Stimulated activated CD4-positive, alpha-beta T cell treated with anti-CD3 and anti-CD28 coated beads, Interleukin-2, amount 100 ng/mL, for 4 hours (primary cell): ENCODE measurements around the gene MICU2.

ENCODE experiments used
- DNase-seq: peaks from one replicate; pipeline ENCODE4 v3.0.0-alpha.2; 2020; ENCODE audit warnings: low read depth

The MICU2 gene

GRCh38 chr13:21603531-21604448 lies at the start of gene MICU2:
Gene MICU2 (minus strand): TSS chr13:21604170. CDS start chr13:21604148, 22 bp downstream.
- peak; percentile 94 for DNase-seq

- DNase-seq, result no peak
Observed at GRCh38 chr13:21641629-21642028, 37.7 kb upstream of the MICU2 start.

GRCh38 chr13:21639561-21639960 lies 35.6 kb upstream of the MICU2 start:
- no peak for DNase-seq

GRCh38 chr13:21638319-21639282 lies 34.6 kb upstream of the MICU2 start:
- no peak for DNase-seq

- DNase-seq, result no peak
Observed at GRCh38 chr13:21637296-21637695, 33.3 kb upstream of the MICU2 start.

- DNase-seq, result no peak
Observed at GRCh38 chr13:21636656-21637055, 32.7 kb upstream of the MICU2 start.

GRCh38 chr13:21632196-21632595 lies 28.2 kb upstream of the MICU2 start:
- no peak for DNase-seq

GRCh38 chr13:21625366-21625765 lies 21.4 kb upstream of the MICU2 start:
- DNase-seq, result no peak

- no peak for DNase-seq
Observed at GRCh38 chr13:21620861-21621260, 16.9 kb upstream of the MICU2 start.

- DNase-seq, result no peak
Observed at GRCh38 chr13:21619633-21620220, 15.8 kb upstream of the MICU2 start.

- DNase-seq, result no peak
Observed at GRCh38 chr13:21616880-21617279, 12.9 kb upstream of the MICU2 start.

- no peak for DNase-seq
Observed at GRCh38 chr13:21616205-21616866, 12.4 kb upstream of the MICU2 start.

- no peak for DNase-seq
Observed at GRCh38 chr13:21615427-21615826, 11.5 kb upstream of the MICU2 start.

GRCh38 chr13:21613791-21614190 lies 9.8 kb upstream of the MICU2 start:
- no peak for DNase-seq

- no peak for DNase-seq
Observed at GRCh38 chr13:21611385-21611784, 7.4 kb upstream of the MICU2 start.

- DNase-seq, result no peak
Observed at GRCh38 chr13:21610687-21611086, 6.7 kb upstream of the MICU2 start.

- no peak for DNase-seq
Observed at GRCh38 chr13:21608961-21609360, 5.0 kb upstream of the MICU2 start.

GRCh38 chr13:21606796-21607195 lies 2.8 kb upstream of the MICU2 start:
- DNase-seq, result no peak

GRCh38 chr13:21606251-21606650 lies 2.3 kb upstream of the MICU2 start:
- DNase-seq, result no peak

- DNase-seq, result no peak
Observed at GRCh38 chr13:21596722-21597121, 7.2 kb downstream of the MICU2 start.

GRCh38 chr13:21595546-21595822 lies 8.5 kb downstream of the MICU2 start:
- no peak for DNase-seq
